CD4-positive, CD25-positive, alpha-beta regulatory T cell (primary cell): Measurements from ENCODE around the gene TM9SF3. TPM values are rescaled to one million over a fixed set of nuclear protein-coding genes. Genes with fewer than 3 reads are reported as not detected.

ENCODE experiments used
- ATAC-seq, 2 donors: fragments of 150-1000 bp; cut with Tn5 transposase; one replicate each; pipeline ENCODE4 v1.10.0; 2021; ENCODE audit warnings: low read depth in 2 of 2, moderate number of reproducible peaks in 2 of 2, moderate library complexity in 1 of 2
- DNase-seq, 3 donors: peaks; one replicate each; pipeline versions ENCODE4 v3.0.0 to v3.0.0-alpha.2; 2012 to 2022; ENCODE audit warnings: mixed read lengths in 1 of 3
- H3K27ac ChIP-seq: one replicate; pipeline ENCODE4 v1.7.0; 2013; ENCODE audit warnings: mild to moderate bottlenecking, low read length; ENCODE audit not compliant: insufficient read depth, poor library complexity, severe bottlenecking
- H3K27me3 ChIP-seq: one replicate; pipeline ENCODE4 v1.7.0; 2013; ENCODE audit warnings: low read length; ENCODE audit not compliant: control insufficient read depth, insufficient read depth
- H3K36me3 ChIP-seq: one replicate; pipeline ENCODE4 v1.7.0; 2013; ENCODE audit warnings: mild to moderate bottlenecking, low read length, moderate library complexity; ENCODE audit not compliant: control insufficient read depth, insufficient read depth
- H3K4me1 ChIP-seq: 2 replicates; pipeline ENCODE4 v1.7.0; 2013; ENCODE audit warnings: mild to moderate bottlenecking, low read length; ENCODE audit not compliant: insufficient read depth, control insufficient read depth, poor library complexity, severe bottlenecking
- H3K4me3 ChIP-seq: one replicate; pipeline ENCODE4 v1.7.0; 2013; ENCODE audit warnings: low read depth, mild to moderate bottlenecking, low read length, moderate library complexity
- H3K9me3 ChIP-seq, 2 experiments: 1 replicate in 1 of 2; 2 replicates in 1 of 2; pipeline ENCODE4 v1.7.0; 2013; ENCODE audit warnings: low read length in 2 of 2, mild to moderate bottlenecking in 1 of 2, moderate library complexity in 1 of 2; ENCODE audit not compliant: control insufficient read depth in 2 of 2
- H3K27ac Mint-ChIP-seq, 3 donors: one replicate each; pipeline ENCODE4 v1.8.0; 2020 to 2022; ENCODE audit warnings: mild to moderate bottlenecking in 3 of 3, mixed read lengths in 3 of 3, moderate library complexity in 2 of 3
- H3K27me3 Mint-ChIP-seq: one replicate; pipeline ENCODE4 v1.8.0; 2022; ENCODE audit warnings: mild to moderate bottlenecking, mixed read lengths
- H3K36me3 Mint-ChIP-seq: one replicate; pipeline ENCODE4 v1.8.0; 2020; ENCODE audit warnings: mixed read lengths
- H3K4me1 Mint-ChIP-seq, 4 donors: one replicate each; pipeline ENCODE4 v1.8.0; 2020 to 2022; ENCODE audit warnings: mixed read lengths in 4 of 4, mild to moderate bottlenecking in 1 of 4
- H3K4me3 Mint-ChIP-seq, 4 donors: one replicate each; pipeline ENCODE4 v1.8.0; 2020 to 2022; ENCODE audit warnings: mild to moderate bottlenecking in 4 of 4, mixed read lengths in 4 of 4, moderate library complexity in 3 of 4
- H3K9me3 Mint-ChIP-seq, 7 donors: one replicate each; pipeline ENCODE4 v1.8.0; 2020 to 2022; ENCODE audit warnings: mixed read lengths in 7 of 7, mild to moderate bottlenecking in 3 of 7, moderate library complexity in 2 of 7
- polyA plus RNA-seq, 4 donors: library from polyadenylated mRNA; unstranded; fragments of 300-500 nt; fragmentation: Illumina TruSeq; gene quantifications; one replicate each; pipeline ENCODE4 v1.2.3, GENCODE V29; 2021
- total RNA-seq: library from RNA; stranded (reverse); gene quantifications from one replicate; pipeline ENCODE4 v1.2.3, GENCODE V29; 2022

The TM9SF3 gene
- total and polyA plus RNA-seq, 5 donors from 2014 or later: 59.9 to 82.8 (median 69.7) TPM

- H3K27me3 Mint-ChIP-seq: peaks cover 14% of the 10 kb centered on the region
- no peak overlapping the region for H3K4me3 Mint-ChIP-seq
- no peaks in the 10 kb centered on the region for H3K36me3 ChIP-seq
- H3K27ac Mint-ChIP-seq: no peak overlapping the region
- no peaks in the 10 kb centered on the region for H3K9me3 Mint-ChIP-seq
- no peaks in the 10 kb centered on the region for H3K36me3 Mint-ChIP-seq
- H3K9me3 ChIP-seq: no peaks in the 10 kb centered on the region
- H3K4me1 ChIP-seq: no peaks in the 10 kb centered on the region
- H3K4me3 ChIP-seq: no peak overlapping the region
- ATAC-seq (no peak), DNase-seq (no peak)
- H3K27me3 ChIP-seq: peaks cover 7% of the 10 kb centered on the region
- H3K27ac ChIP-seq: no peak overlapping the region
- H3K4me1 Mint-ChIP-seq: peaks cover 0 to 3% (median 0%) of the 10 kb centered on the region in 4 donors
Measured at GRCh38 chr10:96505150-96506136, 81.4 kb downstream of the TM9SF3 start.

- no peak for ATAC-seq
Measured at GRCh38 chr10:96502561-96503282, 84.1 kb downstream of the TM9SF3 start.

GRCh38 chr10:96501985-96502384, 84.8 kb downstream of the TM9SF3 start:
- H3K4me3 ChIP-seq: no peak overlapping the region
- peaks cover 7% of the 10 kb centered on the region for H3K27me3 ChIP-seq
- H3K4me1 ChIP-seq: no peaks in the 10 kb centered on the region
- Mint-ChIP-seq H3K27ac (no peak overlapping the region), H3K27me3 (peaks cover 5% of the 10 kb centered on the region), H3K4me3 (no peak overlapping the region), H3K4me1 (no peaks in the 10 kb centered on the region), H3K36me3 (no peaks in the 10 kb centered on the region), H3K9me3 (no peaks in the 10 kb centered on the region)
- DNase-seq (no peak), ATAC-seq (no peak)
- H3K27ac ChIP-seq: no peak overlapping the region
- no peaks in the 10 kb centered on the region for H3K9me3 ChIP-seq
- H3K36me3 ChIP-seq: no peaks in the 10 kb centered on the region

More at GRCh38 chr10:96502561-96503282, 84.1 kb downstream of the TM9SF3 start:
- H3K4me3 ChIP-seq: no peak overlapping the region
- peaks cover 7% of the 10 kb centered on the region for H3K27me3 ChIP-seq
- H3K4me3 Mint-ChIP-seq: no peak overlapping the region
- no peaks in the 10 kb centered on the region for H3K36me3 ChIP-seq
- H3K9me3 ChIP-seq: no peaks in the 10 kb centered on the region
- peaks cover 5% of the 10 kb centered on the region for H3K27me3 Mint-ChIP-seq
- no peaks in the 10 kb centered on the region for H3K9me3 Mint-ChIP-seq
- DNase-seq: no peak
- H3K27ac ChIP-seq: no peak overlapping the region
- no peaks in the 10 kb centered on the region for H3K4me1 Mint-ChIP-seq
- no peaks in the 10 kb centered on the region for H3K4me1 ChIP-seq
- no peak overlapping the region for H3K27ac Mint-ChIP-seq
- no peaks in the 10 kb centered on the region for H3K36me3 Mint-ChIP-seq

- ATAC-seq (no peak), DNase-seq (no peak)
- H3K27ac Mint-ChIP-seq: no peak overlapping the region
- peaks cover 11% of the 10 kb centered on the region for H3K27me3 Mint-ChIP-seq
- H3K36me3 Mint-ChIP-seq: no peaks in the 10 kb centered on the region
- peaks cover 0 to 2% (median 0%) of the 10 kb centered on the region in 4 donors for H3K4me1 Mint-ChIP-seq
- H3K36me3 ChIP-seq: no peaks in the 10 kb centered on the region
- H3K9me3 ChIP-seq: no peaks in the 10 kb centered on the region
- H3K27me3 ChIP-seq: peaks cover 9% of the 10 kb centered on the region
- no peaks in the 10 kb centered on the region for H3K9me3 Mint-ChIP-seq
- H3K4me3 Mint-ChIP-seq: no peak overlapping the region
- H3K27ac ChIP-seq: no peak overlapping the region
- H3K4me1 ChIP-seq: no peaks in the 10 kb centered on the region
- no peak overlapping the region for H3K4me3 ChIP-seq
Measured at GRCh38 chr10:96500519-96500918, 86.3 kb downstream of the TM9SF3 start.

GRCh38 chr10:96500050-96500449, 86.8 kb downstream of the TM9SF3 start:
- no peaks in the 10 kb centered on the region for H3K9me3 ChIP-seq
- Mint-ChIP-seq H3K4me1 (peaks cover 0 to 2% (median 0%) of the 10 kb centered on the region in 4 donors), H3K36me3 (no peaks in the 10 kb centered on the region), H3K4me3 (no peak overlapping the region), H3K9me3 (no peaks in the 10 kb centered on the region), H3K27me3 (peaks cover 11% of the 10 kb centered on the region), H3K27ac (no peak overlapping the region)
- no peak overlapping the region for H3K4me3 ChIP-seq
- no peak overlapping the region for H3K27ac ChIP-seq
- peaks cover 9% of the 10 kb centered on the region for H3K27me3 ChIP-seq
- ATAC-seq: no peak
- no peak for DNase-seq
- no peaks in the 10 kb centered on the region for H3K36me3 ChIP-seq
- no peaks in the 10 kb centered on the region for H3K4me1 ChIP-seq

GRCh38 chr10:96497391-96497790, 89.4 kb downstream of the TM9SF3 start:
- Mint-ChIP-seq H3K4me1 (peaks cover 0 to 2% (median 0%) of the 10 kb centered on the region in 4 donors), H3K36me3 (no peaks in the 10 kb centered on the region), H3K27ac (no peak overlapping the region), H3K27me3 (peaks cover 11% of the 10 kb centered on the region), H3K4me3 (no peak overlapping the region), H3K9me3 (no peaks in the 10 kb centered on the region)
- ATAC-seq: no peak
- no peak for DNase-seq
- Histone ChIP-seq H3K9me3 (no peaks in the 10 kb centered on the region), H3K4me3 (no peak overlapping the region), H3K27ac (no peak overlapping the region), H3K36me3 (no peaks in the 10 kb centered on the region), H3K27me3 (peaks cover 9% of the 10 kb centered on the region), H3K4me1 (no peaks in the 10 kb centered on the region)

- Histone ChIP-seq H3K27ac (no peak overlapping the region), H3K27me3 (peaks cover 5% of the 10 kb centered on the region), H3K36me3 (no peaks in the 10 kb centered on the region), H3K9me3 (no peaks in the 10 kb centered on the region), H3K4me1 (no peaks in the 10 kb centered on the region), H3K4me3 (no peak overlapping the region)
- DNase-seq: no peak
- peaks cover 11% of the 10 kb centered on the region for H3K27me3 Mint-ChIP-seq
- H3K27ac Mint-ChIP-seq: no peak overlapping the region
- ATAC-seq: no peak
- H3K36me3 Mint-ChIP-seq: no peaks in the 10 kb centered on the region
- peaks cover 0 to 2% (median 0%) of the 10 kb centered on the region in 4 donors for H3K4me1 Mint-ChIP-seq
- no peaks in the 10 kb centered on the region for H3K9me3 Mint-ChIP-seq
- H3K4me3 Mint-ChIP-seq: no peak overlapping the region
Measured at GRCh38 chr10:96496281-96496925, 90.4 kb downstream of the TM9SF3 start.
